Neural progenitor cell (in vitro differentiated cells): ENCODE measurements around the gene NPB. TPM values are rescaled to one million over a fixed set of nuclear protein-coding genes. Genes with fewer than 3 reads are reported as not detected.

Experiments used
- DNase-seq: peaks from one replicate; pipeline ENCODE4 v3.0.0-alpha.2; 2016; ENCODE audit warnings: low spot score
- H2AFZ ChIP-seq: fragments of 200-600 bp; sonication (generic); replicated peaks from 2 replicates; pipeline ENCODE4 v1.6.1; 2016; ENCODE audit warnings: antibody characterized with exemption
- H3F3A ChIP-seq: fragments of 200-600 bp; sonication (generic); 2 replicates; pipeline ENCODE4 v1.6.1; 2016; ENCODE audit warnings: antibody characterized with exemption, low read depth
- H3K27ac ChIP-seq: fragments of 200-600 bp; sonication (generic); 2 replicates; pipeline ENCODE4 v1.5.1; 2016; ENCODE audit warnings: mild to moderate bottlenecking
- H3K27me3 ChIP-seq: fragments of 200-600 bp; sonication (generic); 2 replicates; pipeline ENCODE4 v1.6.1; 2016; ENCODE audit warnings: mild to moderate bottlenecking, moderate library complexity
- H3K36me3 ChIP-seq: fragments of 200-600 bp; sonication (generic); 2 replicates; pipeline ENCODE4 v1.5.1; 2016
- H3K4me1 ChIP-seq: fragments of 200-600 bp; sonication (generic); 2 replicates; pipeline ENCODE4 v1.6.1; 2016; ENCODE audit warnings: mixed run types
- H3K4me2 ChIP-seq: fragments of 200-600 bp; sonication (generic); 2 replicates; pipeline ENCODE4 v1.6.1; 2016
- H3K4me3 ChIP-seq: fragments of 200-600 bp; sonication (generic); 2 replicates; pipeline ENCODE4 v1.5.1; 2016
- H3K79me2 ChIP-seq: fragments of 200-600 bp; sonication (generic); 2 replicates; pipeline ENCODE4 v1.6.1; 2016; ENCODE audit warnings: low read depth
- H3K9ac ChIP-seq: fragments of 200-600 bp; sonication (generic); 2 replicates; pipeline ENCODE4 v1.6.1; 2016
- H3K9me3 ChIP-seq: fragments of 200-600 bp; sonication (generic); 2 replicates; pipeline ENCODE4 v1.5.1; 2016; ENCODE audit warnings: low read depth
- H4K20me1 ChIP-seq: fragments of 200-600 bp; sonication (generic); 2 replicates; pipeline ENCODE4 v1.6.1; 2016; ENCODE audit warnings: low read depth
- H3K27ac Mint-ChIP-seq: 3 replicates; pipeline ENCODE4 v1.8.0; 2021; ENCODE audit warnings: mixed read lengths
- H3K27me3 Mint-ChIP-seq: 2 replicates; pipeline ENCODE4 v1.8.0; 2022; ENCODE audit warnings: low read depth, mild to moderate bottlenecking, inconsistent platforms, moderate library complexity, mixed read lengths; ENCODE audit not compliant: insufficient read depth
- H3K36me3 Mint-ChIP-seq: 3 replicates; pipeline ENCODE4 v1.8.0; 2021; ENCODE audit warnings: mixed read lengths
- H3K4me1 Mint-ChIP-seq: 3 replicates; pipeline ENCODE4 v1.8.0; 2021; ENCODE audit warnings: mixed read lengths
- H3K4me3 Mint-ChIP-seq: 3 replicates; pipeline ENCODE4 v1.8.0; 2021; ENCODE audit warnings: mild to moderate bottlenecking, moderate library complexity, mixed read lengths
- H3K9me3 Mint-ChIP-seq: 3 replicates; pipeline ENCODE4 v1.8.0; 2020; ENCODE audit warnings: mixed read lengths
- EZH2 ChIP-seq: fragments of 200-600 bp; sonication (generic); IDR thresholded peaks from 2 replicates; pipeline ENCODE4 v1.6.1; 2017; ENCODE audit warnings: antibody characterized with exemption, mild to moderate bottlenecking, moderate library complexity
- EZH2phosphoT487 ChIP-seq: fragments of 200-600 bp; sonication (generic); IDR thresholded peaks from 2 replicates; pipeline ENCODE4 v1.6.1; 2017; ENCODE audit warnings: antibody characterized with exemption
- total RNA-seq: library from RNA; depleted of rRNA; stranded (reverse); fragments of >200 nt; gene quantifications from 2 replicates; pipeline ENCODE4 v1.2.3, GENCODE V29; 2015; ENCODE audit warnings: low replicate concordance
- TF ChIP-seq, protein P1 (sequence below): fragments of 200-600 bp; sonication (generic); IDR thresholded peaks from 2 replicates; pipeline ENCODE4 v1.5.1; 2017; ENCODE audit warnings: antibody characterized with exemption, mild to moderate bottlenecking

NPB gene
- total RNA-seq, 1 donor from 2014 or later: not detected

GRCh38 chr17:81879121-81879520 is 22.9 kb upstream of the NPB start:
- Histone ChIP-seq H3K9ac (no peak overlapping the region), H3K27me3 (no peaks in the 10 kb centered on the region), H3K4me3 (no peak overlapping the region), H4K20me1 (no peaks in the 10 kb centered on the region), H3F3A (peaks cover 28% of the 10 kb centered on the region), H2AFZ (no peak overlapping the region), H3K79me2 (no peaks in the 10 kb centered on the region), H3K4me2 (no peak overlapping the region), H3K9me3 (no peaks in the 10 kb centered on the region), H3K4me1 (no peaks in the 10 kb centered on the region), H3K27ac (no peak overlapping the region), H3K36me3 (no peaks in the 10 kb centered on the region)
- TF ChIP-seq, protein P1, sequence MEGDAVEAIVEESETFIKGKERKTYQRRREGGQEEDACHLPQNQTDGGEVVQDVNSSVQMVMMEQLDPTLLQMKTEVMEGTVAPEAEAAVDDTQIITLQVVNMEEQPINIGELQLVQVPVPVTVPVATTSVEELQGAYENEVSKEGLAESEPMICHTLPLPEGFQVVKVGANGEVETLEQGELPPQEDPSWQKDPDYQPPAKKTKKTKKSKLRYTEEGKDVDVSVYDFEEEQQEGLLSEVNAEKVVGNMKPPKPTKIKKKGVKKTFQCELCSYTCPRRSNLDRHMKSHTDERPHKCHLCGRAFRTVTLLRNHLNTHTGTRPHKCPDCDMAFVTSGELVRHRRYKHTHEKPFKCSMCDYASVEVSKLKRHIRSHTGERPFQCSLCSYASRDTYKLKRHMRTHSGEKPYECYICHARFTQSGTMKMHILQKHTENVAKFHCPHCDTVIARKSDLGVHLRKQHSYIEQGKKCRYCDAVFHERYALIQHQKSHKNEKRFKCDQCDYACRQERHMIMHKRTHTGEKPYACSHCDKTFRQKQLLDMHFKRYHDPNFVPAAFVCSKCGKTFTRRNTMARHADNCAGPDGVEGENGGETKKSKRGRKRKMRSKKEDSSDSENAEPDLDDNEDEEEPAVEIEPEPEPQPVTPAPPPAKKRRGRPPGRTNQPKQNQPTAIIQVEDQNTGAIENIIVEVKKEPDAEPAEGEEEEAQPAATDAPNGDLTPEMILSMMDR: no peak
- no peak for TF ChIP-seq EZH2
- no peak for TF ChIP-seq EZH2phosphoT487
- H3K4me1 Mint-ChIP-seq: no peaks in the 10 kb centered on the region
- H3K27me3 Mint-ChIP-seq: no peaks in the 10 kb centered on the region
- peaks cover 15% of the 10 kb centered on the region for H3K36me3 Mint-ChIP-seq
- H3K27ac Mint-ChIP-seq: no peak overlapping the region
- no peak overlapping the region for H3K4me3 Mint-ChIP-seq
- DNase-seq: no peak
- H3K9me3 Mint-ChIP-seq: no peaks in the 10 kb centered on the region

DNA sequence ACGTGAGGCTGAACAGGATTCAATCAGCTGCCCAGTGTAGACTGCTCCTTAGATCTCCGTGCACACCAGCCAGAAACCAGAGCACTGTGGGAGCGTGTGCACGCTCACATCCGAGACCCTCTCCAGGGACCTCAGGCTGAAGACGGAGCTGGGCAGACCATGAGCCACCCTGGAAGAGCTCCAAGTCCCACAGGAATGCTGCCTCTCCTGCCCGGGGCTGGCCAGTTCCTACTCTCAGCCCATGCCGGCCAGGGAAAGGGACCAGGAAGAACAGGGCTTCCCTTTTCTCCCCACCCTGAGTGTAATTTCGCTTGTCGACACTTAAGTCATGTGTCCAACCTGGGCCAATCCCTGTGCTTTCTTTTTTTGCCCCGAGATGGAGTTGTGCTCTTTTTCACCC is 17.5 kb upstream of the NPB start:
- Mint-ChIP-seq H3K4me3 (no peak overlapping the region), H3K27ac (no peak overlapping the region), H3K4me1 (peaks cover 9% of the 10 kb centered on the region), H3K27me3 (peaks cover 5% of the 10 kb centered on the region), H3K36me3 (peaks cover 34% of the 10 kb centered on the region), H3K9me3 (no peaks in the 10 kb centered on the region)
- no peaks in the 10 kb centered on the region for H3K9me3 ChIP-seq
- H3K4me1 ChIP-seq: no peaks in the 10 kb centered on the region
- H3K79me2 ChIP-seq: peaks cover 26% of the 10 kb centered on the region
- no peak overlapping the region for H3K9ac ChIP-seq
- H4K20me1 ChIP-seq: peaks cover 4% of the 10 kb centered on the region
- TF ChIP-seq, protein P1: no peak
- no peak for TF ChIP-seq EZH2
- no peak for TF ChIP-seq EZH2phosphoT487
- no peak overlapping the region for H3K4me2 ChIP-seq
- H3K36me3 ChIP-seq: peaks cover 6% of the 10 kb centered on the region
- H3K27ac ChIP-seq: no peak overlapping the region
- no peak overlapping the region for H3K4me3 ChIP-seq
- H3F3A ChIP-seq: peaks cover 13% of the 10 kb centered on the region
- H3K27me3 ChIP-seq: no peaks in the 10 kb centered on the region
- no peak overlapping the region for H2AFZ ChIP-seq
- DNase-seq: no peak

DNA sequence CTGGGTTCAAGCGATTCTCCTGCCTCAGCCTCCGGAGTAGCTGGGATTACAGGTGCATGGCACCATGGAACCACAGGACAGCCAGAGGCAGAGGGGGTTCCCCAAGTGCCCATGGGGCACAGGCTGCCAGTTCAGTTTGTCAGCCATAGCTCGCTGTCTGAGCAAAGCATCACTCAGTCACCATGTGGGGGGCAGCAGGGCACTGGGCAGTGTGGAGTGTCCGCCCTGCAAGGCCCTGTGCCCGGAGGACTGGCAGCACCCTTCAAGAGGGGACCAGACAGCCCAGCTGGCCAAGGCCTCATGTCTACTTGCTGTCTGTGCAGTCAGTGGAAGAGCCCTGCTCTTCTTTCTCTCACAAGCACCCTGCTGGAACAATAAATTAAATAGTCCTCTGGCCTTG is 17.1 kb upstream of the NPB start:
- no peak overlapping the region for H2AFZ ChIP-seq
- peaks cover 32% of the 10 kb centered on the region for H3K36me3 Mint-ChIP-seq
- no peak overlapping the region for H3K27ac Mint-ChIP-seq
- no peak for DNase-seq
- H3K9ac ChIP-seq: no peak overlapping the region
- H3K27me3 ChIP-seq: no peaks in the 10 kb centered on the region
- peaks cover 31% of the 10 kb centered on the region for H3K79me2 ChIP-seq
- H3K9me3 Mint-ChIP-seq: no peaks in the 10 kb centered on the region
- H3K4me1 ChIP-seq: peaks cover 3% of the 10 kb centered on the region
- peaks cover 5% of the 10 kb centered on the region for H3K27me3 Mint-ChIP-seq
- peaks cover 9% of the 10 kb centered on the region for H4K20me1 ChIP-seq
- no peak overlapping the region for H3K27ac ChIP-seq
- no peak overlapping the region for H3K4me2 ChIP-seq
- H3K4me3 ChIP-seq: no peak overlapping the region
- no peak for TF ChIP-seq EZH2phosphoT487
- TF ChIP-seq, protein P1: no peak
- no peak for TF ChIP-seq EZH2
- no peak overlapping the region for H3K4me3 Mint-ChIP-seq
- no peaks in the 10 kb centered on the region for H3K9me3 ChIP-seq
- peaks cover 10% of the 10 kb centered on the region for H3K4me1 Mint-ChIP-seq
- peaks cover 11% of the 10 kb centered on the region for H3F3A ChIP-seq
- H3K36me3 ChIP-seq: peaks cover 10% of the 10 kb centered on the region
